ENCODE results near the gene CLDN9.

DNA sequence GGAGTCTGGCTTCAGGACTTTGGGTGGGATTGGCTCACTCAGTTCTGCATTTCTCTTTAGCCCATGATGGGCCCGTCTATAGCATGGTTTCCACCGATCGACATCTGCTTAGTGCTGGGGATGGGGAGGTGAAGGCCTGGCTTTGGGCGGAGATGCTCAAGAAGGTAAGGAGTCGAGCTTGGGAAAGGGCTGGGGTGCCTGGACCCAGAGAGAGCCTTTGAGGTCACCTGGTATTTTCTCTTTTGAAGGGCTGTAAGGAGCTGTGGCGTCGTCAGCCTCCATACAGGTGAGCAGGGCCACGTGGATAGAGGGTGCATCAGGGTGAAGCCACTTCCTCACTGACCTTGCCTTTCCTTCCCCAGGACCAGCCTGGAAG lies 13.3 kb downstream of the CLDN9 start:
- TF ChIP-seq, protein P1, sequence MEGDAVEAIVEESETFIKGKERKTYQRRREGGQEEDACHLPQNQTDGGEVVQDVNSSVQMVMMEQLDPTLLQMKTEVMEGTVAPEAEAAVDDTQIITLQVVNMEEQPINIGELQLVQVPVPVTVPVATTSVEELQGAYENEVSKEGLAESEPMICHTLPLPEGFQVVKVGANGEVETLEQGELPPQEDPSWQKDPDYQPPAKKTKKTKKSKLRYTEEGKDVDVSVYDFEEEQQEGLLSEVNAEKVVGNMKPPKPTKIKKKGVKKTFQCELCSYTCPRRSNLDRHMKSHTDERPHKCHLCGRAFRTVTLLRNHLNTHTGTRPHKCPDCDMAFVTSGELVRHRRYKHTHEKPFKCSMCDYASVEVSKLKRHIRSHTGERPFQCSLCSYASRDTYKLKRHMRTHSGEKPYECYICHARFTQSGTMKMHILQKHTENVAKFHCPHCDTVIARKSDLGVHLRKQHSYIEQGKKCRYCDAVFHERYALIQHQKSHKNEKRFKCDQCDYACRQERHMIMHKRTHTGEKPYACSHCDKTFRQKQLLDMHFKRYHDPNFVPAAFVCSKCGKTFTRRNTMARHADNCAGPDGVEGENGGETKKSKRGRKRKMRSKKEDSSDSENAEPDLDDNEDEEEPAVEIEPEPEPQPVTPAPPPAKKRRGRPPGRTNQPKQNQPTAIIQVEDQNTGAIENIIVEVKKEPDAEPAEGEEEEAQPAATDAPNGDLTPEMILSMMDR (IDR thresholded peaks at IDR 0.05) = no peak
- no peak for TF ChIP-seq POLR2A (IDR thresholded peaks at IDR 0.05)

All from right lobe of liver (tissue), 4 donors.